Measurements from ENCODE around the gene MYO18B. TPM values are rescaled to one million over a fixed set of nuclear protein-coding genes. Genes with fewer than 3 reads are reported as not detected.

MYO18B gene
- total and polyA plus RNA-seq, 9 donors = 0.02 to 0.23 (median 0.10) TPM; not detected in 5

- 72 to 78% (median 74%) methylated on average over 8 of the region's 8 CpGs for WGBS, 3 donors
- no peak overlapping the region for H3K4me3 ChIP-seq
- H3K27ac ChIP-seq = no peak overlapping the region
- DNase-seq = no peak
- H3K4me1 ChIP-seq (ENCODE audit: insufficient read depth) = no peaks in the 10 kb centered on the region
- intact Hi-C loops (cut with DNase I) = no loop called here
- TF ChIP-seq EP300 (IDR thresholded peaks at IDR 0.05) (no peak), CTCF (IDR thresholded peaks at IDR 0.05) (no peak), POLR2A (IDR thresholded peaks at IDR 0.05) (no peak)
- no peaks in the 10 kb centered on the region for H3K27me3 ChIP-seq
- no peaks in the 10 kb centered on the region for H3K36me3 ChIP-seq
- H3K9me3 ChIP-seq = no peaks in the 10 kb centered on the region
These were observed 102.6 kb downstream of the MYO18B start for GRCh38 chr22:25844601-25845000.

- intact Hi-C loops (cut with DNase I) = no loop called here
- no peaks in the 10 kb centered on the region for H3K27me3 ChIP-seq
- no peaks in the 10 kb centered on the region for H3K4me1 ChIP-seq (ENCODE audit: insufficient read depth)
- H3K27ac ChIP-seq = no peak overlapping the region
- no peaks in the 10 kb centered on the region for H3K36me3 ChIP-seq
- no peaks in the 10 kb centered on the region for H3K9me3 ChIP-seq
- no peak overlapping the region for H3K4me3 ChIP-seq
- 65 to 73% (median 68%) methylated on average over 12 of the region's 12 CpGs for WGBS, 3 donors
- no peak for DNase-seq
- no peak for TF ChIP-seq CTCF (IDR thresholded peaks at IDR 0.05)
- no peak for TF ChIP-seq EP300 (IDR thresholded peaks at IDR 0.05)
- no peak for TF ChIP-seq POLR2A (IDR thresholded peaks at IDR 0.05)
These were observed 104.2 kb downstream of the MYO18B start for GRCh38 chr22:25845985-25846745.

- no peaks in the 10 kb centered on the region for H3K27me3 ChIP-seq
- no peaks in the 10 kb centered on the region for H3K4me1 ChIP-seq (ENCODE audit: insufficient read depth)
- WGBS, 3 donors = 87 to 100% (median 91%) methylated on average over 3 of the region's 3 CpGs
- intact Hi-C loops (cut with DNase I) = no loop called here
- DNase-seq = no peak
- H3K4me3 ChIP-seq = no peak overlapping the region
- H3K27ac ChIP-seq = no peak overlapping the region
- H3K9me3 ChIP-seq = no peaks in the 10 kb centered on the region
- no peak for TF ChIP-seq POLR2A (IDR thresholded peaks at IDR 0.05)
- TF ChIP-seq EP300 (IDR thresholded peaks at IDR 0.05) = no peak
- no peak for TF ChIP-seq CTCF (IDR thresholded peaks at IDR 0.05)
- H3K36me3 ChIP-seq = no peaks in the 10 kb centered on the region
These were observed 105.5 kb downstream of the MYO18B start for GRCh38 chr22:25847451-25847850.

GRCh38 chr22:25848954-25849353 lies 107.0 kb downstream of the MYO18B start:
- TF ChIP-seq EP300 (IDR thresholded peaks at IDR 0.05) (no peak), POLR2A (IDR thresholded peaks at IDR 0.05) (no peak), CTCF (IDR thresholded peaks at IDR 0.05) (no peak)
- Histone ChIP-seq H3K4me3 (no peak overlapping the region), H3K27ac (no peak overlapping the region), H3K4me1 (ENCODE audit: insufficient read depth) (no peaks in the 10 kb centered on the region), H3K36me3 (no peaks in the 10 kb centered on the region), H3K27me3 (no peaks in the 10 kb centered on the region), H3K9me3 (no peaks in the 10 kb centered on the region)
- intact Hi-C loops (cut with DNase I) = no loop called here
- no peak for DNase-seq
- WGBS, 3 donors = 68 to 75% (median 68%) methylated on average over 10 of the region's 10 CpGs

All from ovary (tissue), 9 donors.